Naive B cell (primary cell): ENCODE results near the gene RXRA. TPM values are rescaled to one million over a fixed set of nuclear protein-coding genes. Genes with fewer than 3 reads are reported as not detected.

Source experiments
- ATAC-seq, 2 donors: fragments of 150-1000 bp; cut with Tn5 transposase; 2 replicates each; pipeline ENCODE4 v1.10.0; 2021; ENCODE audit warnings: low read depth in 2 of 2, mild to moderate bottlenecking in 2 of 2, moderate library complexity in 2 of 2
- DNase-seq: peaks from one replicate; pipeline ENCODE4 v3.0.0; 2022
- H3K27ac Mint-ChIP-seq, 6 donors: one replicate each; pipeline ENCODE4 v1.8.0; 2020 to 2022; ENCODE audit warnings: mild to moderate bottlenecking in 6 of 6, mixed read lengths in 6 of 6, moderate library complexity in 5 of 6, inconsistent platforms in 2 of 6
- H3K27me3 Mint-ChIP-seq, 3 donors: one replicate each; pipeline ENCODE4 v1.8.0; 2021 to 2022; ENCODE audit warnings: mixed read lengths in 3 of 3, mild to moderate bottlenecking in 1 of 3
- H3K36me3 Mint-ChIP-seq, 2 donors: one replicate each; pipeline ENCODE4 v1.8.0; 2020 to 2022; ENCODE audit warnings: mixed read lengths in 2 of 2, inconsistent platforms in 1 of 2, mild to moderate bottlenecking in 1 of 2
- H3K4me1 Mint-ChIP-seq, 3 donors: one replicate each; pipeline ENCODE4 v1.8.0; 2020 to 2022; ENCODE audit warnings: mixed read lengths in 3 of 3, inconsistent platforms in 1 of 3, mild to moderate bottlenecking in 1 of 3, moderate library complexity in 1 of 3
- H3K4me3 Mint-ChIP-seq, 8 donors: one replicate each; pipeline ENCODE4 v1.8.0; 2020 to 2022; ENCODE audit warnings: mild to moderate bottlenecking in 8 of 8, mixed read lengths in 8 of 8, moderate library complexity in 8 of 8, inconsistent platforms in 2 of 8
- H3K9me3 Mint-ChIP-seq, 7 donors: one replicate each; pipeline ENCODE4 v1.8.0; 2020 to 2022; ENCODE audit warnings: mixed read lengths in 7 of 7, mild to moderate bottlenecking in 5 of 7, inconsistent platforms in 2 of 7, moderate library complexity in 1 of 7
- polyA plus RNA-seq, 6 donors: library from polyadenylated mRNA; unstranded; fragments of 300-500 nt; fragmentation: Illumina TruSeq; gene quantifications; one replicate each; pipeline ENCODE4 v1.2.3, GENCODE V29; 2021; ENCODE audit warnings: low read depth in 6 of 6

The RXRA gene
- polyA plus RNA-seq, 6 donors from 2014 or later, result 0.31 to 0.76 (median 0.50) TPM; not detected in 1

- peaks cover 3 to 6% of the 10 kb centered on the region in 2 donors for H3K36me3 Mint-ChIP-seq
- H3K4me1 Mint-ChIP-seq, result no peaks in the 10 kb centered on the region
- H3K4me3 Mint-ChIP-seq, result no peak overlapping the region
- ATAC-seq, result no peak
- no peak for DNase-seq
- no peak overlapping the region for H3K27ac Mint-ChIP-seq
- H3K9me3 Mint-ChIP-seq, result peaks cover 3 to 4% (median 4%) of the 10 kb centered on the region in 7 donors
- H3K27me3 Mint-ChIP-seq, result peaks cover 3 to 28% (median 15%) of the 10 kb centered on the region in 3 donors
Observed at GRCh38 chr9:134318481-134318891, 7.8 kb upstream of the RXRA start.

GRCh38 chr9:134318941-134319305 is 7.3 kb upstream of the RXRA start:
- Mint-ChIP-seq H3K4me1 (no peaks in the 10 kb centered on the region), H3K9me3 (no peaks in the 10 kb centered on the region), H3K4me3 (no peak overlapping the region), H3K36me3 (peaks cover 0 to 1% of the 10 kb centered on the region in 2 donors), H3K27me3 (peaks cover 0 to 23% (median 11%) of the 10 kb centered on the region in 3 donors), H3K27ac (no peak overlapping the region)
- no peak for DNase-seq
- ATAC-seq, result no peak

- Mint-ChIP-seq H3K4me3 (no peak overlapping the region), H3K36me3 (no peaks in the 10 kb centered on the region), H3K9me3 (no peaks in the 10 kb centered on the region), H3K4me1 (peaks cover 2 to 5% (median 3%) of the 10 kb centered on the region in 3 donors), H3K27ac (no peak overlapping the region), H3K27me3 (peaks cover 0 to 21% (median 9%) of the 10 kb centered on the region in 3 donors)
- ATAC-seq (no peak), DNase-seq (no peak)
Observed at GRCh38 chr9:134319306-134320125, 6.7 kb upstream of the RXRA start.

GRCh38 chr9:134320126-134320867 is 6.0 kb upstream of the RXRA start:
- Mint-ChIP-seq H3K4me1 (peaks cover 5 to 8% (median 7%) of the 10 kb centered on the region in 3 donors), H3K27ac (peak overlapping the region in 2 of 6 donors; percentile 65 to 90), H3K27me3 (peaks cover 0 to 21% (median 9%) of the 10 kb centered on the region in 3 donors), H3K36me3 (no peaks in the 10 kb centered on the region), H3K9me3 (no peaks in the 10 kb centered on the region), H3K4me3 (peak overlapping the region in 2 of 8 donors; percentile 16 to 64)
- ATAC-seq (no peak), DNase-seq (no peak)

- peaks cover 5 to 8% (median 7%) of the 10 kb centered on the region in 3 donors for H3K4me1 Mint-ChIP-seq
- DNase-seq, result no peak
- no peak overlapping the region for H3K27ac Mint-ChIP-seq
- H3K27me3 Mint-ChIP-seq, result peaks cover 0 to 21% (median 9%) of the 10 kb centered on the region in 3 donors
- no peak for ATAC-seq
- peak overlapping the region in 1 of 8 donors; percentile 64 for H3K4me3 Mint-ChIP-seq
- no peaks in the 10 kb centered on the region for H3K9me3 Mint-ChIP-seq
- no peaks in the 10 kb centered on the region for H3K36me3 Mint-ChIP-seq
Observed at GRCh38 chr9:134320868-134321471, 5.3 kb upstream of the RXRA start.

GRCh38 chr9:134321531-134321930 is 4.7 kb upstream of the RXRA start:
- H3K27ac Mint-ChIP-seq, result peak overlapping the region in 1 of 6 donors; percentile 63
- DNase-seq, result no peak
- peak overlapping the region in 1 of 8 donors; percentile 8 for H3K4me3 Mint-ChIP-seq
- no peaks in the 10 kb centered on the region for H3K9me3 Mint-ChIP-seq
- peaks cover 0 to 21% (median 5%) of the 10 kb centered on the region in 3 donors for H3K27me3 Mint-ChIP-seq
- peaks cover 5 to 8% (median 7%) of the 10 kb centered on the region in 3 donors for H3K4me1 Mint-ChIP-seq
- no peak for ATAC-seq
- H3K36me3 Mint-ChIP-seq, result no peaks in the 10 kb centered on the region

- H3K4me3 Mint-ChIP-seq, result peak overlapping the region in 2 of 8 donors; percentile 8 to 18
- H3K36me3 Mint-ChIP-seq, result no peaks in the 10 kb centered on the region
- H3K4me1 Mint-ChIP-seq, result peaks cover 5 to 8% (median 7%) of the 10 kb centered on the region in 3 donors
- no peak for DNase-seq
- ATAC-seq, result no peak
- H3K27me3 Mint-ChIP-seq, result peaks cover 0 to 21% (median 0%) of the 10 kb centered on the region in 3 donors
- peak overlapping the region in 1 of 6 donors; percentile 63 for H3K27ac Mint-ChIP-seq
- H3K9me3 Mint-ChIP-seq, result no peaks in the 10 kb centered on the region
Observed at GRCh38 chr9:134321946-134322741, 4.1 kb upstream of the RXRA start.

GRCh38 chr9:134322781-134323241 is 3.4 kb upstream of the RXRA start:
- Mint-ChIP-seq H3K9me3 (no peaks in the 10 kb centered on the region), H3K4me1 (peaks cover 5 to 9% (median 7%) of the 10 kb centered on the region in 3 donors), H3K36me3 (no peaks in the 10 kb centered on the region), H3K27ac (no peak overlapping the region), H3K27me3 (peaks cover 0 to 19% (median 0%) of the 10 kb centered on the region in 3 donors), H3K4me3 (peak overlapping the region in 2 of 8 donors; percentile 22 to 76)
- no peak for DNase-seq
- ATAC-seq, result no peak

- H3K4me3 Mint-ChIP-seq, result peak overlapping the region in 7 of 8 donors; percentile 14 to 92 (median 83)
- H3K27ac Mint-ChIP-seq, result peak overlapping the region in 3 of 6 donors; percentile 62 to 89 (median 70)
- ATAC-seq (no peak), DNase-seq (no peak)
- H3K27me3 Mint-ChIP-seq, result peaks cover 0 to 13% (median 0%) of the 10 kb centered on the region in 3 donors
- no peaks in the 10 kb centered on the region for H3K9me3 Mint-ChIP-seq
- no peaks in the 10 kb centered on the region for H3K36me3 Mint-ChIP-seq
- peaks cover 5 to 9% (median 7%) of the 10 kb centered on the region in 3 donors for H3K4me1 Mint-ChIP-seq
Observed at GRCh38 chr9:134323741-134324358, 2.4 kb upstream of the RXRA start.

- Mint-ChIP-seq H3K27me3 (peaks cover 0 to 18% (median 0%) of the 10 kb centered on the region in 3 donors), H3K27ac (peak overlapping the region; percentile 1 to 89 (median 81)), H3K4me3 (peak overlapping the region; percentile 62 to 92 (median 84)), H3K36me3 (no peaks in the 10 kb centered on the region), H3K9me3 (no peaks in the 10 kb centered on the region), H3K4me1 (peaks cover 5 to 14% (median 13%) of the 10 kb centered on the region in 3 donors)
- ATAC-seq, result no peak
- DNase-seq, result no peak
Observed at GRCh38 chr9:134324359-134325095, 1.7 kb upstream of the RXRA start.

- DNase-seq (peak; percentile 41), ATAC-seq (peak; percentile 29 to 37)
- H3K27ac Mint-ChIP-seq, result peak overlapping the region in 3 of 6 donors; percentile 62 to 89 (median 70)
- peaks cover 5 to 18% (median 14%) of the 10 kb centered on the region in 3 donors for H3K4me1 Mint-ChIP-seq
- peaks cover 0 to 18% (median 0%) of the 10 kb centered on the region in 3 donors for H3K27me3 Mint-ChIP-seq
- H3K36me3 Mint-ChIP-seq, result no peaks in the 10 kb centered on the region
- H3K9me3 Mint-ChIP-seq, result no peaks in the 10 kb centered on the region
- H3K4me3 Mint-ChIP-seq, result peak overlapping the region; percentile 76 to 92 (median 84)
Observed at GRCh38 chr9:134325096-134325812, 1.0 kb upstream of the RXRA start.
